ENCODE results near the gene ZNF778. TPM values are rescaled to one million over a fixed set of nuclear protein-coding genes. Genes with fewer than 3 reads are reported as not detected.
"Not testable (repeated sequence)": the region's sequence is repeated elsewhere in the genome, so short reads cannot be mapped to it uniquely, and the experiment has no call there.

ZNF778 gene
- total and polyA plus RNA-seq, 3 experiments from 2014 or later, result 4.1 to 13.5 (median 11.4) TPM

GRCh38 chr16:89185887-89186592 is 31.5 kb upstream of the ZNF778 start:
- H3K27me3 ChIP-seq (ENCODE audit: insufficient read depth, low read length, poor library complexity, severe bottlenecking); H3K27ac ChIP-seq (ENCODE audit: low read depth, low read length); H3K9me3 Mint-ChIP-seq; CTCF ChIA-PET; H3K36me3 Mint-ChIP-seq; H3K4me3 Mint-ChIP-seq; H3K4me1 Mint-ChIP-seq; H3K27me3 Mint-ChIP-seq; POLR2A ChIA-PET; H3K4me1 ChIP-seq (ENCODE audit: insufficient read depth, low read length); H3K36me3 ChIP-seq (ENCODE audit: insufficient read depth, low read length); H3K27ac Mint-ChIP-seq; H3K4me3 ChIP-seq (ENCODE audit: low read length); H3K9me3 ChIP-seq (ENCODE audit: low read length): not testable (repeated sequence)
- peak in 1 of 5 donors; percentile 46 for DNase-seq

- peak in 1 of 5 donors; percentile 49 for DNase-seq
- peak overlapping the region in 1 of 8 donors; percentile 80 for H3K27ac Mint-ChIP-seq
- H3K36me3 ChIP-seq (ENCODE audit: insufficient read depth, low read length); H3K9me3 ChIP-seq (ENCODE audit: low read length); H3K9me3 Mint-ChIP-seq; H3K4me1 ChIP-seq (ENCODE audit: insufficient read depth, low read length); H3K36me3 Mint-ChIP-seq; H3K27me3 Mint-ChIP-seq; H3K27ac ChIP-seq (ENCODE audit: low read depth, low read length); H3K4me1 Mint-ChIP-seq; H3K4me3 Mint-ChIP-seq; H3K4me3 ChIP-seq (ENCODE audit: low read length); CTCF ChIA-PET; H3K27me3 ChIP-seq (ENCODE audit: insufficient read depth, low read length, poor library complexity, severe bottlenecking); POLR2A ChIA-PET: not testable (repeated sequence)
These were observed 30.9 kb upstream of the ZNF778 start for GRCh38 chr16:89186593-89187031.

- no peaks in the 10 kb centered on the region for H3K36me3 ChIP-seq (ENCODE audit: insufficient read depth, low read length)
- H3K4me3 ChIP-seq (ENCODE audit: low read length), result no peak overlapping the region
- peaks cover 0 to 5% of the 10 kb centered on the region in 2 donors for H3K27me3 Mint-ChIP-seq
- H3K9me3 Mint-ChIP-seq, result peaks cover 0 to 6% (median 0%) of the 10 kb centered on the region in 5 donors
- H3K4me1 Mint-ChIP-seq, result peaks cover 0 to 5% (median 0%) of the 10 kb centered on the region in 3 donors
- ChIA-PET CTCF (no interaction called here), POLR2A (no interaction called here)
- no peaks in the 10 kb centered on the region for H3K4me1 ChIP-seq (ENCODE audit: insufficient read depth, low read length)
- H3K27ac ChIP-seq (ENCODE audit: low read depth, low read length), result no peak overlapping the region
- H3K4me3 Mint-ChIP-seq, result peak overlapping the region in 4 of 7 donors; percentile 40 to 50 (median 43)
- DNase-seq, result peak in 4 of 5 donors; percentile 27 to 69 (median 52)
- H3K27me3 ChIP-seq (ENCODE audit: insufficient read depth, low read length, poor library complexity, severe bottlenecking), result no peaks in the 10 kb centered on the region
- peak overlapping the region; percentile 14 to 88 (median 73) for H3K27ac Mint-ChIP-seq
- H3K36me3 Mint-ChIP-seq, result no peaks in the 10 kb centered on the region
- H3K9me3 ChIP-seq (ENCODE audit: low read length), result no peaks in the 10 kb centered on the region
These were observed 30.3 kb upstream of the ZNF778 start for GRCh38 chr16:89187032-89187769.

DNA sequence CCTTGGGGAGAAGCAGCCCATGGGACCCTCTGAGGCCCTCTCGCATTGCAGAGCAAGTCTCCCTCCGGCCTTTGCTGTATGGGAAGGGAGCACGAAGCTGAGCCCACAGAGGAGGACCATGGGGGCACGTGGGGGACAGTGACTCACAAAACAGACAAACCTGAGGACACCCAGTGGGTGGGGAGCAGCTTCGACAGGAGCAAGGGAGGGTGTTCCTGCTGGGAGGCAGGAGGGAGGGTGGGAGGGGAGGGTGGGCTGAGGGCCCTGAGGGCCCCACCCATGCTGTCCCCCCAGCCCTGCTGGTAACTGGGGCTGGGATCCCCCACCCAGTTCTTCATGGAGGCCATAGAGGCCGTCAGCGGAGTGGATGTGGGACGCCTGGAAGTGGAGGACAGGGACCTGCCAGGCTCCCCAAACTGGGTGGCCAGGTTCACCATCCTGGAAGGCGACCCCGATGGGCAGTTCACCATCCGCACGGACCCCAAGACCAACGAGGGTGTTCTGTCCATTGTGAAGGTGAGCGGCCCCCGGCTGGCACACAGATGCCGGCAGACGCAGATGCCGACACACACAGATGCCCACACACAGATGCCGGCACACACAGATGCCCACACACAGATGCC is 29.6 kb upstream of the ZNF778 start:
- Mint-ChIP-seq H3K4me1 (peaks cover 0 to 5% (median 0%) of the 10 kb centered on the region in 3 donors), H3K36me3 (no peaks in the 10 kb centered on the region), H3K27ac (peak overlapping the region in 4 of 8 donors; percentile 52 to 88 (median 73)), H3K9me3 (peaks cover 0 to 6% (median 0%) of the 10 kb centered on the region in 5 donors), H3K4me3 (peak overlapping the region in 1 of 7 donors; percentile 50), H3K27me3 (peaks cover 0 to 5% of the 10 kb centered on the region in 2 donors)
- H3K4me3 ChIP-seq (ENCODE audit: low read length), result no peak overlapping the region
- H3K36me3 ChIP-seq (ENCODE audit: insufficient read depth, low read length), result no peaks in the 10 kb centered on the region
- no peaks in the 10 kb centered on the region for H3K9me3 ChIP-seq (ENCODE audit: low read length)
- H3K27me3 ChIP-seq (ENCODE audit: insufficient read depth, low read length, poor library complexity, severe bottlenecking), result no peaks in the 10 kb centered on the region
- ChIA-PET CTCF (no interaction called here), POLR2A (no interaction called here)
- peak in 1 of 5 donors; percentile 54 for DNase-seq
- H3K4me1 ChIP-seq (ENCODE audit: insufficient read depth, low read length), result no peaks in the 10 kb centered on the region
- H3K27ac ChIP-seq (ENCODE audit: low read depth, low read length), result no peak overlapping the region

DNA sequence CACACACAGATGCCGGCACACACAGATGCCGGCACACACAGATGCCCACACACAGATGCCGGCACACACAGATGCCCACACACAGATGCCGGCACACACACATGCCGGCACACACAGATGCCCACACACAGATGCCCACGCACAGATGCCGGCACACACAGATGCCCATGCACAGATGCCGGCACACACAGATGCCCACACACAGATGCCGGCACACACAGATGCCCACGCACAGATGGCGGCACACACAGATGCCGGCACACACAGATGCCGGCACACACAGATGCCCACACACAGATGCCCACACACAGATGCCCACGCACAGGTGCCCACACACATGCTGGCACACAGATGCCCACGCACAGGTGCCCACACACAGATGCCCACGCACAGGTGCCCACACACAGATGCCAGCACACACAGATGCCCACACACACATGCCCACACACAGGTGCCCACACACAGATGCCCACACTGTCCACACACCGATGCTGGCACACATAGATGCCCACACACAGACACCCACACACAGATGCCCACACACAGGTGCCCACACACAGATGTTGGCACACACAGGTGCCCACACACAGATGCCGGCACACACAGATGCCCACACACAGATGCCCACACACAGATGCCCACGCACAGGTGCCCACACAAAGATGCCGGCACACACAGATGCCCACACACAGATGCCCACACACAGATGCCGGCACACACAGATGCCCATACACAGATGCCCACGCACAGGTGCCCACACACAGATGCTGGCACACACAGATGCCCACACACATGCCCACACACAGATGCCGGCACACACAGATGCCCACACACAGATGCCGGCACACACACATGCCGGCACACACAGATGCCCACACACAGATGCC is 28.8 kb upstream of the ZNF778 start:
- H3K4me3 ChIP-seq (ENCODE audit: low read length); H3K9me3 ChIP-seq (ENCODE audit: low read length); CTCF ChIA-PET; H3K36me3 ChIP-seq (ENCODE audit: insufficient read depth, low read length); H3K4me1 Mint-ChIP-seq; H3K36me3 Mint-ChIP-seq; H3K9me3 Mint-ChIP-seq; H3K27ac ChIP-seq (ENCODE audit: low read depth, low read length); H3K27me3 Mint-ChIP-seq; POLR2A ChIA-PET; H3K4me1 ChIP-seq (ENCODE audit: insufficient read depth, low read length); H3K27me3 ChIP-seq (ENCODE audit: insufficient read depth, low read length, poor library complexity, severe bottlenecking): not testable (repeated sequence)
- DNase-seq, result peak in 1 of 5 donors; percentile 43
- H3K27ac Mint-ChIP-seq, result peak overlapping the region in 3 of 8 donors; percentile 63 to 83 (median 74)
- peak overlapping the region in 1 of 7 donors; percentile 24 for H3K4me3 Mint-ChIP-seq

DNA sequence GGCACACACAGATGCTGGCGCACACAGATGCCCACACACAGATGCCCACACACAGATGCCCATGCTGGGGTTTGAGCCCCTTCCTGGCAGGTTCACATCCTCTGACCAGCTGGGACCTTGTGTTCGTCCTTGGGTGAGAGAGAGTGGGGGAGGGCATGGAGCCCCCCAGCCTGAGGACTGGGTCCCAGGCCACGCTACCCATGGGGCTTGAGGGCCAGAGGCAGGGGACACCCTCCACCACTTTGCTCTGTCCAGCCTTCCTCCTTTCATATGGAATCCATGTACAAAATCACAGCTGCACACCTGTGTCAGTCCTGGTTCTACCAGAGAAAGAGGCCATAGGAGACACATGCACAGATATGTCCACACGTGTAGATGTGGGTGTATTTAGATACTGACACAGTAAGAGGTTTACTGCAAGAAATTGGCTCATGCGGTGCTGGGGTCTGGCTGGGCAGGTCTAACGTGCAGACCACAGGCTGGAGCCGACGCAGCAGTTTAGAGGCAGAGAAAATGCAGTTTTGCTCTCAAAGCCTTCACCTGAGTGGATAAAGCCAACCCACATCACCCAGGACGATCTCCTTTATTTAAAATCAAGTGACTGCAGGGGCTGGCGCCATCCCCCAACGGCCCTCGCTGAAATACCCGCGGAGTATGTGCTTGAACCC is 28.0 kb upstream of the ZNF778 start:
- H3K9me3 Mint-ChIP-seq, result peaks cover 0 to 6% (median 0%) of the 10 kb centered on the region in 5 donors
- H3K9me3 ChIP-seq (ENCODE audit: low read length), result no peaks in the 10 kb centered on the region
- H3K4me3 Mint-ChIP-seq, result peak overlapping the region in 3 of 7 donors; percentile 54 to 78 (median 67)
- POLR2A ChIA-PET, result no interaction called here
- H3K27me3 ChIP-seq (ENCODE audit: insufficient read depth, low read length, poor library complexity, severe bottlenecking), result no peaks in the 10 kb centered on the region
- peak overlapping the region in 3 of 8 donors; percentile 50 to 74 (median 63) for H3K27ac Mint-ChIP-seq
- no peak overlapping the region for H3K4me3 ChIP-seq (ENCODE audit: low read length)
- no peaks in the 10 kb centered on the region for H3K36me3 ChIP-seq (ENCODE audit: insufficient read depth, low read length)
- peaks cover 0 to 5% of the 10 kb centered on the region in 2 donors for H3K27me3 Mint-ChIP-seq
- H3K4me1 Mint-ChIP-seq, result peaks cover 0 to 5% (median 0%) of the 10 kb centered on the region in 3 donors
- peak in 1 of 5 donors; percentile 48 for DNase-seq
- CTCF ChIA-PET, result no interaction called here
- no peaks in the 10 kb centered on the region for H3K36me3 Mint-ChIP-seq
- H3K27ac ChIP-seq (ENCODE audit: low read depth, low read length), result no peak overlapping the region
- H3K4me1 ChIP-seq (ENCODE audit: insufficient read depth, low read length), result no peaks in the 10 kb centered on the region

- ChIA-PET CTCF (no interaction called here), POLR2A (no interaction called here)
- Mint-ChIP-seq H3K27ac (peak overlapping the region in 3 of 8 donors; percentile 50 to 74 (median 70)), H3K4me1 (peaks cover 0 to 5% (median 0%) of the 10 kb centered on the region in 3 donors), H3K9me3 (peaks cover 0 to 6% (median 0%) of the 10 kb centered on the region in 5 donors), H3K36me3 (no peaks in the 10 kb centered on the region), H3K4me3 (peak overlapping the region in 4 of 7 donors; percentile 47 to 70 (median 60)), H3K27me3 (peaks cover 0 to 3% of the 10 kb centered on the region in 2 donors)
- Histone ChIP-seq H3K4me3 (ENCODE audit: low read length) (no peak overlapping the region), H3K36me3 (ENCODE audit: insufficient read depth, low read length) (no peaks in the 10 kb centered on the region), H3K4me1 (ENCODE audit: insufficient read depth, low read length) (no peaks in the 10 kb centered on the region), H3K27me3 (ENCODE audit: insufficient read depth, low read length, poor library complexity, severe bottlenecking) (no peaks in the 10 kb centered on the region), H3K9me3 (ENCODE audit: low read length) (no peaks in the 10 kb centered on the region), H3K27ac (ENCODE audit: low read depth, low read length) (no peak overlapping the region)
- no peak for DNase-seq
These were observed 27.1 kb upstream of the ZNF778 start for GRCh38 chr16:89190150-89190958.
